ENCODE data around the gene RARB. TPM values are rescaled to one million over a fixed set of nuclear protein-coding genes. Genes with fewer than 3 reads are reported as not detected.

The RARB gene
- total RNA-seq, 4 donors from 2014 or later: 0.34 to 1.6 (median 1.0) TPM

- no peak for TF ChIP-seq CTCF (IDR thresholded peaks at IDR 0.05; ENCODE audit: low read depth)
Measured at GRCh38 chr3:25453619-25454004, 25.5 kb downstream of the RARB start.

GRCh38 chr3:25454005-25454927, 26.2 kb downstream of the RARB start:
- TF ChIP-seq CTCF (IDR thresholded peaks at IDR 0.05; ENCODE audit: low read depth): no peak

- no peak for TF ChIP-seq CTCF (IDR thresholded peaks at IDR 0.05; ENCODE audit: low read depth)
Measured at GRCh38 chr3:25455441-25456132, 27.5 kb downstream of the RARB start.

GRCh38 chr3:25456723-25457670, 28.9 kb downstream of the RARB start:
- TF ChIP-seq CTCF (IDR thresholded peaks at IDR 0.05; ENCODE audit: low read depth): no peak

GRCh38 chr3:25457671-25458419, 29.8 kb downstream of the RARB start:
- TF ChIP-seq CTCF (IDR thresholded peaks at IDR 0.05; ENCODE audit: low read depth): no peak

- no peak for TF ChIP-seq CTCF (IDR thresholded peaks at IDR 0.05; ENCODE audit: low read depth)
Measured at GRCh38 chr3:25458420-25458814, 30.4 kb downstream of the RARB start.

Data from subcutaneous adipose tissue (tissue), 4 donors.